HG02798 (cell line): ENCODE results near the gene SHANK2.

ENCODE experiments used
- ATAC-seq: cut with Tn5 transposase; IDR thresholded peaks from one replicate; pipeline ENCODE4 v1.9.1; 2021; ENCODE audit warnings: mild to moderate bottlenecking; ENCODE audit not compliant: unreplicated experiment, poor library complexity

SHANK2 gene

GRCh38 chr11:71269603-71270511 is 17.5 kb upstream of the SHANK2 start:
- ATAC-seq, result no peak

- no peak for ATAC-seq
Measured at GRCh38 chr11:71268706-71269321, 16.4 kb upstream of the SHANK2 start.

GRCh38 chr11:71267807-71268421 is 15.5 kb upstream of the SHANK2 start:
- no peak for ATAC-seq

- ATAC-seq, result no peak
Measured at GRCh38 chr11:71266114-71266833, 13.9 kb upstream of the SHANK2 start.

GRCh38 chr11:71265559-71266092 is 13.2 kb upstream of the SHANK2 start:
- no peak for ATAC-seq

GRCh38 chr11:71263386-71263785 is 11.0 kb upstream of the SHANK2 start:
- ATAC-seq, result no peak

GRCh38 chr11:71255800-71256479 is 3.6 kb upstream of the SHANK2 start:
- ATAC-seq, result no peak

GRCh38 chr11:71255323-71255722 is 2.9 kb upstream of the SHANK2 start:
- no peak for ATAC-seq

GRCh38 chr11:71253794-71254193 is 1.4 kb upstream of the SHANK2 start:
- ATAC-seq, result no peak

GRCh38 chr11:71252770-71253730 is 673 bp upstream of the SHANK2 start:
- no peak for ATAC-seq

- ATAC-seq, result no peak
Measured at GRCh38 chr11:71251761-71252268, 562 bp downstream of the SHANK2 start.

GRCh38 chr11:71251151-71251721 is 1.1 kb downstream of the SHANK2 start:
- ATAC-seq, result no peak

- ATAC-seq, result no peak
Measured at GRCh38 chr11:71250523-71251150, 1.7 kb downstream of the SHANK2 start.

- ATAC-seq, result no peak
Measured at GRCh38 chr11:71249301-71249700, 3.1 kb downstream of the SHANK2 start.

- ATAC-seq, result no peak
Measured at GRCh38 chr11:71248656-71249055, 3.7 kb downstream of the SHANK2 start.

GRCh38 chr11:71248251-71248570 is 4.2 kb downstream of the SHANK2 start:
- ATAC-seq, result no peak

- no peak for ATAC-seq
Measured at GRCh38 chr11:71247551-71248250, 4.7 kb downstream of the SHANK2 start.
